HUDEP-2 (cell line): Measurements from ENCODE around the gene ACD.

Experiments used
- DNase-seq, 76 experiments: peaks; one replicate each; lab custom pipeline; 2025; ENCODE audit not compliant: unreplicated experiment in 76 of 76; lab: John Stamatoyannopoulos, UW

ACD gene

GRCh38 chr16:67676516-67676915 is 16.5 kb upstream of the ACD start:
- no peak for DNase-seq

GRCh38 chr16:67675999-67676398 is 15.9 kb upstream of the ACD start:
- DNase-seq = no peak

GRCh38 chr16:67675579-67675935 is 15.5 kb upstream of the ACD start:
- no peak for DNase-seq

GRCh38 chr16:67674851-67675578 is 15.0 kb upstream of the ACD start:
- no peak for DNase-seq

- peak in 54 of 76 experiments; percentile 7 to 78 (median 45) for DNase-seq
Observed at GRCh38 chr16:67673712-67674580, 13.9 kb upstream of the ACD start.

- DNase-seq = peak in 64 of 76 experiments; percentile 3 to 78 (median 52)
Observed at GRCh38 chr16:67672739-67673662, 12.9 kb upstream of the ACD start.

GRCh38 chr16:67672306-67672705 is 12.2 kb upstream of the ACD start:
- DNase-seq = no peak

- DNase-seq = no peak
Observed at GRCh38 chr16:67669499-67670101, 9.5 kb upstream of the ACD start.

- peak in 11 of 76 experiments; percentile 6 to 24 (median 15) for DNase-seq
Observed at GRCh38 chr16:67668495-67669157, 8.6 kb upstream of the ACD start.

- peak in 75 of 76 experiments; percentile 25 to 96 (median 89) for DNase-seq
Observed at GRCh38 chr16:67667817-67668494, 7.9 kb upstream of the ACD start.

GRCh38 chr16:67667453-67667816 is 7.4 kb upstream of the ACD start:
- DNase-seq = no peak

GRCh38 chr16:67666559-67667452 is 6.7 kb upstream of the ACD start, which contains the start of the genes C16orf86 and ENKD1:
C16orf86 (plus strand) TSS chr16:67666814; CDS start chr16:67666971, 157 bp downstream.
ENKD1 (minus strand) TSS chr16:67666750; CDS start chr16:67666442, 308 bp downstream.
- DNase-seq = peak in 72 of 76 experiments; percentile 20 to 84 (median 68)

- DNase-seq = peak in 17 of 76 experiments; percentile 4 to 51 (median 22)
Observed at GRCh38 chr16:67666032-67666551, 6.0 kb upstream of the ACD start.

- no peak for DNase-seq
Observed at GRCh38 chr16:67665598-67665997, 5.5 kb upstream of the ACD start.

GRCh38 chr16:67664871-67665270 is 4.8 kb upstream of the ACD start:
- DNase-seq = no peak

- no peak for DNase-seq
Observed at GRCh38 chr16:67664258-67664657, 4.2 kb upstream of the ACD start.

GRCh38 chr16:67663877-67664222 is 3.8 kb upstream of the ACD start:
- no peak for DNase-seq
